Measurements from ENCODE around the gene LRCH4.

The LRCH4 gene

GRCh38 chr7:100588438-100588837, 2.5 kb upstream of the LRCH4 start:
- peak; percentile 41 to 42 for DNase-seq (ENCODE audit: low read depth in 2 of 2)
- peak; percentile 45 for TF ChIP-seq CTCF (IDR thresholded peaks at IDR 0.05; ENCODE audit: low read depth, low read length)
- H3K4me3 ChIP-seq (replicated peaks in 1 of 2; ENCODE audit: low read depth in 2 of 2, low read length in 2 of 2) = no peak overlapping the region

GRCh38 chr7:100586266-100587025, 517 bp upstream of the LRCH4 start, which contains the start of gene FBXO24:
FBXO24 (plus strand) TSS chr7:100586328; CDS start chr7:100586626, 298 bp downstream.
- peak within 1 kb of the TSS; percentile 94 for H3K4me3 ChIP-seq (replicated peaks in 1 of 2; ENCODE audit: low read depth in 2 of 2, low read length in 2 of 2)
- no peak for TF ChIP-seq CTCF (IDR thresholded peaks at IDR 0.05; ENCODE audit: low read depth, low read length)
- peak; percentile 100 for DNase-seq (ENCODE audit: low read depth in 2 of 2)

GRCh38 chr7:100584683-100585510, 1.0 kb downstream of the LRCH4 start:
- no peak for TF ChIP-seq CTCF (IDR thresholded peaks at IDR 0.05; ENCODE audit: low read depth, low read length)
- H3K4me3 ChIP-seq (replicated peaks in 1 of 2; ENCODE audit: low read depth in 2 of 2, low read length in 2 of 2) = peak overlapping the region; percentile 94
- DNase-seq (ENCODE audit: low read depth in 2 of 2) = peak; percentile 79 to 94

- H3K4me3 ChIP-seq (replicated peaks in 1 of 2; ENCODE audit: low read depth in 2 of 2, low read length in 2 of 2) = peak overlapping the region; percentile 94
- DNase-seq (ENCODE audit: low read depth in 2 of 2) = peak; percentile 40 to 68
- no peak for TF ChIP-seq CTCF (IDR thresholded peaks at IDR 0.05; ENCODE audit: low read depth, low read length)
Observed at GRCh38 chr7:100584054-100584682, 1.8 kb downstream of the LRCH4 start.

DNA sequence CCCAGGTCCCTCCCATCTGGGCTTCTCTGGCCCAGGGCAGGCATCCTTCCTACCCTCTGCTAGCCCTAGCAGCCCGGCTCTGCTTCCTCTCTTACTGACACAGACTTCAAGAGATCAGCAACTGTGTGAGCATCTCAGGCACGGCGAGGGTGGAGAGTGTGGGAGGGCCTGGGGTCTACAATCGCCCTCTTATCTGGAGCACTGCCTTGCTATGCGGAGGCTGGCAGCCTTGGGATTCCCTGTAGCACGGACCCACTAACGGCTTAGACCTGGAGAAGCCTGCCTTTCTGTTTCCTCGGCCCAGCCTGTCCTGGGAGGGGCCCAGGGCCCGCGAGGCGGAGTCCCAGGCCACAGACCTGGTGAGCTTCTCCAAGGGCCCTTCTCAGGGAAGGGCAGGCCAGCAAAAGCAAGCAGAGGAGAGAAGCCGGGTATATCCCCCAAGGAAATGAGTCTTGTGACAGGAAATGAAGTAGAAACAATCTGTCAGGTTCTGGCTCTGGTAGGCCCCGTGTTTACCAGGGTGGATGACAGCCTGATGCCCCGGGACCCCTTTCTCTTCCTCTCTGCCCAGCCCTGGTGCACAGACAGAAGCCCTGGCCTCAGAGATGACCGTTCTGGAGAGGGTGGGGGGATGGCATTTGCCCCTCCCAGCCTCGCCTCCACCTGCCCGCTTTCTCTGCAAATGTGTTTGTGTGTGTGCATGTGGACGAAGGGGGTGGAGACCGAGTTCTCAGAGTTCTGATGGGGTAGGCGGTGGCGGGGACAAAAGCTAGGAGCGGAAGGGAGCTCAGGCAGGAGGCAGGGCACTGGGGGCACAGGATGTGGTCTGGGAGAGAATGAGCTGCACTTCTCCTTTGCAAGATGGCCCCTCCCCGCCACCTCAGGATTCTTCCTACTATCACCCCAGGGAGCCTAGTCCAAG, 2.5 kb downstream of the LRCH4 start:
- H3K4me3 ChIP-seq (replicated peaks in 1 of 2; ENCODE audit: low read depth in 2 of 2, low read length in 2 of 2) = peak overlapping the region; percentile 43 to 94
- TF ChIP-seq CTCF (IDR thresholded peaks at IDR 0.05; ENCODE audit: low read depth, low read length) = no peak

DNA sequence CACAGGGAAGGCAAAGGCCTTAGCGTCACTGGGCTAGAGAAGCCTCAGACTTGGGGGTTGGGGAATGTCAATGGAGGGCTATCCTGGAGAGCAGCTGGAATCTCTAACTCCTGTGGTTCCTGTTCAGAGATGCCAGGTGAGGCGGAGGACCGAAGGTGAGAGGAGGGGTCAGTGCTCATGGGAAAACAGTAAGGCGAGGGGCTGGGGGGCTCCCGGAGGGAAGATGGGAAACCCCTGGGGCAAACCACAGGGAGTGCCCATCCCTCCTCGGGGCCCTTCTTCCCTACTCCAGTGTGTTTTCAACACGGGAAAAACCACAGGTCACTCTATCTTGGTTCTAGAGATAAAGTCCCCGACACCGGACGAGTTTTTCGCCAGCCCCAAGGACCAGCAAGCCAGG, 3.3 kb downstream of the LRCH4 start:
- TF ChIP-seq CTCF (IDR thresholded peaks at IDR 0.05; ENCODE audit: low read depth, low read length) = no peak
- no peak for DNase-seq (ENCODE audit: low read depth in 2 of 2)
- peak overlapping the region; percentile 43 to 94 for H3K4me3 ChIP-seq (replicated peaks in 1 of 2; ENCODE audit: low read depth in 2 of 2, low read length in 2 of 2)

More for the DNA sequence above, 2.5 kb downstream of the LRCH4 start:
- DNase-seq (ENCODE audit: low read depth in 2 of 2) = peak; percentile 82 to 85
